A549 treated with DMSO at 1 μM for 4 hours (cell line): ENCODE measurements around the gene TASL. TPM values are rescaled to one million over a fixed set of nuclear protein-coding genes. Genes with fewer than 3 reads are reported as not detected.

Experiments
- total RNA-seq: library from RNA; stranded (reverse); fragments of 200-300 nt; extraction: Qiagen RNA extraction; gene quantifications from 5 replicates; pipeline ENCODE4 v1.2.3, GENCODE V29; 2022; ENCODE audit warnings: low read depth

Gene TASL
- total RNA-seq = not detected in 5 replicates

GRCh38 chrX:30577362-30577991 is at the start of gene TASL:
TSS of gene TASL (minus strand) at chrX:30577766. CDS start at chrX:30560355, 17,411 bp downstream.

Other genes starting within 250 kb of the TASL start
- gene GK, start 75.7 kb upstream of the TASL start, total RNA-seq = 1.6 to 2.6 TPM (median 1.8 TPM) in 5 replicates